HG03159 (cell line): ENCODE measurements around the gene ADARB2.
"Not testable (repeated sequence)": the region's sequence is repeated elsewhere in the genome, so short reads cannot be mapped to it uniquely, and the experiment has no call there.

Experiments
- ATAC-seq: cut with Tn5 transposase; IDR thresholded peaks from one replicate; pipeline ENCODE4 v1.9.1; 2021; ENCODE audit warnings: mild to moderate bottlenecking, moderate library complexity; ENCODE audit not compliant: unreplicated experiment

The ADARB2 gene

DNA sequence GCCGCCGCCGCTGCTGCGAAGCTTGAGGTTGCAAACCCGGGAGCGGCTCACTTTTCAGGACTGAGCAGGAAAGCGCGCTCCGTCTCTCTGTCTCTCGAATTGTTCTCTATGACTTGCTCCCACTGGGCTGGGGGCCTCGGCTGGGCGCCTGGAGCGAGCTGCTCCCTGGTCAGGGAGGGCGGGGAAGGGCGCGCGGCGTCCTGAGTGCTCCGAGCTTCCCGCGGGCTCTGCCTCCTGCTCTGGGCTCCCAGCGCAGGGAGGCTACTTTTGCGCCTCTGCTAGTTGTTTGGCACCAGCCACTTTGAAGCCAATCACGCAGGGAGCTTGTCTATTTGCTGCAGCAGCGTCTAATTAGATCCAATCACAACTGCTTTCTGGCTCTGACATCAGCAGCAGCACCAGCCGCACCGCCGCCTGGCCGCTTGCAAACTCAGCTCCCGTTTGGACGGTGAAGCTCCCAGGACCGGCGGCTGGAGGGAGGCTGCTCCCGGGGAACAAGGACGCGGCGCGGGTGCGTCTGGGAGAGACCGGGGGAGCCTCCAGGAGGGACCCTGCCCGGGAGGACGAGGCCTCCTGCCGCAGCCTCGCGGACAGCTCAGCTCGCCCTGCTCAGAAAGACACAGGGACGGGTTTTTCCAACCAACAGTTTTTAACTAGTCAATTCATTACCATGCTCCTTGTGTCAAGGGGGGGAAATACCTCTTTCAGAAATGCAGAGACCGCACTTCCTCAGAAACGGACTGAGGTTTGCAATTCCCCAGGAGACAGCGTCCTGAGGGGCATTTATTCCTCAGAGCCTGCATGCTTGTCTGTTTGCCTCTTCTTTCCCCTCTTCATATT, at the start of gene ADARB2:
Gene ADARB2, minus strand, starts transcription at position 304 of the 840 bp plus-strand sequence.
- peak; percentile 77 for ATAC-seq

DNA sequence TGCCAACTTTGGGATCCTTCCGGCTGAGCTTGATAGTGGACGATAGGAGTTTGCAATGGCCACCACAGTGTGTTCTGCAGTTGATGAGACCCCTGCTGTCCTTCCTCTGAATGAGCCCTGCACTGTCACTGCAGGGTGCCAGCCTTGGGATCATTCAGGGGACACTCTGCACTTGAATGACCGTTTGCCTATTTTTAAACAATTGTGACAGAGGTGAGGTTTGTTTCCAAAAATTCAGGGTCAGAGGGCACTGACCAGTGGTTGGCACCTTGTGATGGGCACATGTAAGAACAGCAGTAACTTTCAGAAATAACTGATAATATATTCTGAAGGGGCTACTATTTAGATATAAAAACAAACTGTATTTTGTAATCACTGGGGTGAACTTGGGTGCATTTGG, 48.5 kb upstream of the ADARB2 start:
- ATAC-seq: no peak

DNA sequence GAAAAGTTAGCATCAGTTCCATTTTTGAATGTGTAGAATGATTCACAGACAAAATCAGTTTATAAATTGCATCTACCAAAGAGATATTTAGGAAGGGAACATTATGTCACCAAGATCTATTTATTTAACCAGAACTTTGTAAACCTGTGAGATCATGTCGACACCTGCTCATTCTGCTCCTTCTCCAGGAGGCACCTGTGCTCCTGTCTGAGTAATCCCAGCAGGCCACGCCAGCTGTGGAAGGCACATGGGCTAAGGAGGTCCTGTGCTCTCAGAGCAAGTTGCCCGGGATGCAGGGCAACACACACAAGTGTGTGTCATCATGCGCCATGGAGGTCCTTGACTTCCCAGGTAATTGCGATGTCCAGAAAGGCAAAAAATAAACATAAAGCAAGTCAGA, 45.5 kb upstream of the ADARB2 start:
- no peak for ATAC-seq

GRCh38 chr10:1779796-1780195, 42.5 kb upstream of the ADARB2 start:
- no peak for ATAC-seq

DNA sequence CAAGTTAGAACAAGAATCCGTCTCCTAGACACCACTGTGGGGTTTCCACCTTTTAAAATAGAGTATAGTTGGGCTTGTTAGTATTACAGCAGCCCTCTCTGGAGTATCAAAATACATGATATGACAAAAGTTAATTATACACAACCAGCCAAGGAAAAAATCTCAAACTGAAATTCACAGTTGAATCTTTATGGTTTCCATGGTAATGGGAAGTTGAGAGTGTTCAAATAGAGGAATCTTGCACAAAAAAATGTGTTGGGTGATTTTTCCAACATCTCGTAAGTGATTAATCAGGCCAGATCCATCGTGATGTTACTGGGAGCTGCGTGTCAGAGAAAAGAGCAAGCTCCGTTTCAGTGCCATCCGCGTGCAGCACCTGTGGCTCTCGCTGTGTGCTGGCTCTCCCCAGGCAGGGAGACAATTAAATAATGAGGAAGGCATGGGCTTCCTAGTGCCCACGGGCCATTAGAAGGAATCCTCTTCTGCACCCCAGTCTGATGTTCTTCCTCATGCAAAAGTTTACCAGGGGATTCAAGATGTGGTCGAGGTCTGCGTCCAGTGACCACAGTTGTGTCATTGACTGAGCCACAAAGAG, 41.1 kb upstream of the ADARB2 start:
- no peak for ATAC-seq

- ATAC-seq: no peak
Measured at GRCh38 chr10:1776127-1776662, 38.9 kb upstream of the ADARB2 start.

- no peak for ATAC-seq
Measured at GRCh38 chr10:1774796-1775195, 37.5 kb upstream of the ADARB2 start.

- not testable (repeated sequence) for ATAC-seq
Measured at GRCh38 chr10:1773204-1773603, 35.9 kb upstream of the ADARB2 start.

GRCh38 chr10:1766049-1766448, 28.7 kb upstream of the ADARB2 start:
- ATAC-seq: no peak

DNA sequence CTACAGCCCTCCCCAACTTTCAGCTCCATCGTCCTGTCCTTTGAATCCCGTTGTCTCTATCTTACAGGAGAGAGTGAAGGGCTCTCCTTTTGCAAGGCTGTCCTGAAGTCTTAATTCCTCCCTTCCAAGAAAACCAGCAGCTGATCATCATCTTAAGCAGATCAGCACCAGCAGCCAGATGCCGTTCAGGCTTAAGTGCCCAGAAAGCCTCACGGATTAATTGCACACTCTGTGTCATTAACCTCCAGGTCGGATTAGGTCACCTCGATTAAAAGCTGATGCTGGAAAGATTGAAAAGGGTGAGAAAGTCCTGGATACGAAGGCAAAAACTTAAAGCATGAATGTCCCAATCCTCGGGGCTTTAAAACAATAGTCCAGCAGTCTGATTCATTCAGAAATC, 24.8 kb upstream of the ADARB2 start:
- no peak for ATAC-seq

DNA sequence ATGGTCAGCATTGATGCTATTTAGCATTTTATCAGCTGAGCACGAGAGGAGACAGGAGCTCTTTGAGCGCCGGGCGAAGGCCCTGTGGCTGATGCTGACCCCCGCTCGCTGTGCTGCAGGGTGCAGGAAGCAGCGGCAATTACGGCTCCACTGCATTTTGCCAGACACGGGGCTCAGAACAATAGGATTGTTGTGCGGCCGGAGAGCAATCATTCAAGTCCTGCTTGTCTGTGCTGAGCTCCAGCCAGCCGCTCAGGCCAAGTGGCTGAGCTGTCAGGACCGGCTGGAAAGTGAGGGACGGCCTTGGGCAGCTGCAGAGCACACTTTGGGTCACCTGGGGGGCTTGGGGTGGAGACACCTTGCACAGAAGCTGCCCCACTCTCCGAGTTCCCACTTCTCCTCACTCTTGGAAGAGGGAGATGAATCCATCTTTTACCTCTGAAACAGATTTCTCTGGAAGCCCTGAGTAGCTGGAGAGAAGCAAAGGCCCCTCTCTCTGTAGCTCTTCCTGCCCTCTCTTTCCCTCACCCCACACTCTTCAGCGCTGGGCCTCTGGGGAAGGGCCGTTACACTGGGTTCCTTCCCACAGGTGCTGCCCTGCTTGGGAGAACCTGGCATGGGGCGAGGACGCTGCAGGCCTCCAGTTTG, 17.3 kb upstream of the ADARB2 start:
- no peak for ATAC-seq

DNA sequence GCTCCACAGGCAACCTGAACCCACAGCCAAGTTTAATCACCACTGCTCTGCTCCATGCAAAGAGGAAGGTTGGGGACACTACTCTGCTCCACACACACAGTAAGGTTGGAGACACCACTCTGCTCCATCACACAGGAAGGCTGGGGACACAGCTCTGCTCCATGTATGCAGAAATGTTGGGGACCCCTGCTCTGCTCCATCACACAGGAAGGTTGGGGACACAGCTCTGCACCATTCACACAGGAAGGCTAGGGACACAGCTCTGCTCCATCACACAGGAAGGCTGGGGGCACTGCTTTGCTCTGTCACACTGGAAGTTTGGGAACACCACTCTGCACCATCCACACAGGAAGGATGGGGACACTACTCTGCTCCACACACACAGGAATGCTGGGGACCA, 14.8 kb upstream of the ADARB2 start:
- ATAC-seq: no peak

DNA sequence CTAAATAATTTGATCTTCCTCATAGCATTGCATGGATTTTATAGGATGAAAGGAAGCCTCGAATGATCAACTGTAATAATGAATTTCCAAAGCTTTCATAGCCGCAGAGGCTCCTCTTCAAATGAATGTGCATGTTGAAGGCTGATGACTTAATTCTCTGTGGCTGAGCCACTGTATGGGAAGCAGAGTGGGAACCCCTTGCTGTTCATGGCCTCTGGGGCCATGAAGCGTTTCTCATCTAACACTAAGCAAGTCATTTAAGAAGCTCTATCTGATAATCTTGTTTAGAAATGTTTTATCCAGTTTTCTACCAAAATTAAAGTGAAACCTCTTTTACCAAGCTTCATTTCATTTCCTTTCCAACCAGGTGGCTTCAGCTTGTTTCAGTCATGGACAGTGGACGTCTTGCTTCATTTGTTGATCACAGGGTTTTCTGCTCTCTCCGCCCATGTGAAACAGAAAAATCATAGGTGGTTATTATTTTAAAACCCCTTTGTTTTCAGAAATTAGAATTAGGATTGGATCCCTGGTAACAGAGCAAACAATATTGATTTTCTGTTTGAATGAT, 10.3 kb upstream of the ADARB2 start:
- ATAC-seq: no peak

DNA sequence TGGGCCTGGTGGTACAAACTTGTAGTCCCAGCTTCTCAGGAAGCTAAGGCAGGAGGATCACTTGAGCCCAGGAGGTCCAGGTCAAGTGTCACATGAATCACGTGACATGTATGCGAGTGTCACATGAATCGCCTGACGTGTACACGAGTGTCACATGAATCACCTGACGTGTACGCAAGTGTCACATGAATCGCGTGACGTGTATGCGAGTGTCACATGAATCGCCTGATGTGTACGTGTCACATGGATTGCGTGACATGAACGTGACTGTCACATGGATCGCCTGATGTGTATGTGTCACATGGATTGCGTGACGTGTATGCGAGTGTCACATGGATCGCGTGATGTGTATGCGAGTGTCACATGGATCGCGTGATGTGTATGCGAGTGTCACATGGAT, 9.5 kb upstream of the ADARB2 start:
- no peak for ATAC-seq

DNA sequence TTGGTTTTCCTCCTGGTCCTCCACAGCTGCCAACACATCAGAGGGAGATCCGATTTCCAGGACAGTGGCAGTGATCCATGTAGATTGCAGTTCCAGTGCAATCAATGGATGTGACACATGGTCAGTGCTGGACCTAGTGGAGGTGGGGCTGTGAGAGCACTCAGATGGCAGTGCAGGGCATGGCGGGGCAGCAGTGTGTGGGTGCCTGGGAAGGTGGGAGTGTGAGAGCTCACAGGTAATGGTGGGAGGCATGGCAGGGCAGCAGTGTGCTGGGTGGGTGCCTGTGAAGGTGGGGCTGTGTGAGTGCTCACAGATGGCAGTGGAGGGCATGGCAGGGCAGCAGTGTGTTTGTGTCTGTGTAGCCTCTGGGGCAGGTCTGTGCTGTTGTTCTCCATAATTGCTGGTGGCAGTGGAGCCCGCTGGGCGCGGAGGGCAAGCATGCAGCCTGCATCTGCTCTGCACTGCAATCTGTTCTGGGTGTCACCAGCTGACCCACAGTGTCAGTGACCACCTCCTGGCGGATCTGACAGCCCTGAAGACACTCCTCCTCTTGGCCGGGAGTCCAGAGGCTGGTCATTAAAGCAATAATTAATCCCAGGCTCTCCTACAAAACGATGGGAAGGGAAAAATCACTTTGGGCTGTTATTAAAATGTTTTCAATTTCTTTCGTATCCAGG, 8.6 kb upstream of the ADARB2 start:
- ATAC-seq: no peak

DNA sequence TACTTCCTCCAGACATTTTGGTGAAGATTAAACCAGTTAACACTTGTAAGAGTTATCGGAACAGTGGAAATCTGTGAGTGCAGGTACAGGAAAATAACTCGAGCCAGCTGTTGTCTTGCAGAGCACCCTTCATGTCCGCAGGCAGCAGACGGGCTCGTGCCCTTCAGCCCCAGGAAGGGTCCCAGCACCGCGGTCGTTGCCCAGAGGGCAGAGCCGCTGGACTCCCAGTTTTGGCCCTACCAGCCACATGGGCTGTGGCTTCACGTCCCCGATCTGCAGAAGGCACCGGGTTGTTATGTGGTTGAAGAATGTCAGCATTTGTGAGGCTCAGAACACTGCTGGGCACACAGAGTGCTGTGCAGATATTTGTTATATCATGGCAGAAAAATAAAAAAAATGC, 7.2 kb upstream of the ADARB2 start:
- ATAC-seq: no peak

DNA sequence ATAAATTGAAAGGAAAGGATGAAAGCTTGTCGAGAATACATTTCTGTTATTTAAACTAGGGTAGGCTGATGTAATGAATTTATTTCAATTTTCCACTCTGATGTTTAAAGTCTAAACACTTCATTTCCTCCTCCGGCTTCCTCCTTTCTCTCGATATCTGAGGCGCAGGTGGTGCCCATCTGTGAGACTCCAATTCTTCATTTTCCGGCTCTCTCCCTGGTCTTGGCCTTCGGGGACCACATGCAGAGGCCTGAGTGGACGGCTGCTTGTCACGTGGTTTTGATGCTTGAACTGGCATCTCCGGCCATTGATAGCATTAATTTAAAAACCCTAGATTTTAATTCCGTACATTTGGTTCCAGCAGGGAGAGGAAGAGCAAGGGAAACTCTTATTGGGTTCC, 5.8 kb upstream of the ADARB2 start:
- ATAC-seq: no peak

GRCh38 chr10:1741450-1741849, 4.1 kb upstream of the ADARB2 start:
- ATAC-seq: no peak

DNA sequence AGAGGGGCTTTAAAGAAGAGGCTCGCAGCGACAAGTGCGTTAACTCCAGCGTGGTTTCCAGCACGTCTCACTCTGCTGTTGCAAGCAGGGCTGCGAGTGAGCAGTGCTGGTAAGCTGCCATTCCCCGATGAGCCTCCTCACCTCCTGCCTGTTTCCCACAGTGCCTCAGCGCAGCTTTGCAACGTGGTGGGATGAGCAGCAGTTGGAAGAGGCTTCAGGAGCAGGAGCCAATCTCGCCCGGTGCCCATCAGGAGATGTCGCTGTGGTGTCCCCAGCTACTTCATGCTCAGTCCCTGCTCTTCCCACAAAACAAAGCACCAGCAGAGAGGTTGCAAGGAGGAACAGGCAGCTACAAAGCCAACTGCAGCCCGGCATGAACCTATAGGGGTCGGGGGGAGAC, 2.4 kb upstream of the ADARB2 start:
- no peak for ATAC-seq

- ATAC-seq: peak; percentile 54
Measured at GRCh38 chr10:1738950-1739349, 1.6 kb upstream of the ADARB2 start.

GRCh38 chr10:1736972-1737221, 428 bp downstream of the ADARB2 start:
- peak; percentile 4 for ATAC-seq
